Peyer's patch (tissue), 4 donors: Measurements from ENCODE around the gene LMLN.
"Not testable (repeated sequence)": the region's sequence is repeated elsewhere in the genome, so short reads cannot be mapped to it uniquely, and the experiment has no call there.

Experiments used
- CTCF ChIP-seq, 6 experiments: fragments of 450-650 bp in 4 of 6; fragments of 200-600 bp in 2 of 6; sonication (generic) in 1 of 6; IDR thresholded peaks; one replicate each; pipeline ENCODE4 v1.5.1; 2017 to 2019; ENCODE audit warnings: antibody characterized with exemption in 6 of 6, mild to moderate bottlenecking in 3 of 6, moderate library complexity in 1 of 6
- POLR2A ChIP-seq, 2 donors: fragments of 450-650 bp; IDR thresholded peaks; one replicate each; pipeline ENCODE4 v1.5.1; 2017; ENCODE audit warnings: antibody characterized with exemption in 2 of 2, mild to moderate bottlenecking in 2 of 2, moderate library complexity in 2 of 2

- TF ChIP-seq CTCF, POLR2A (IDR thresholded peaks at IDR 0.05): not testable (repeated sequence)
Measured at GRCh38 chr3:197921429-197922275, 38.4 kb upstream of the LMLN start.
